8988T (cell line): ENCODE results near the gene GPR160.

ENCODE experiments used
- DNase-seq: peaks from one replicate; pipeline ENCODE4 v3.0.0; 2011

The GPR160 gene

GRCh38 chr3:170117134-170117533 lies 79.3 kb downstream of the GPR160 start:
- no peak for DNase-seq

- DNase-seq, result no peak
Observed at GRCh38 chr3:170128259-170128976, 90.6 kb downstream of the GPR160 start.

DNA sequence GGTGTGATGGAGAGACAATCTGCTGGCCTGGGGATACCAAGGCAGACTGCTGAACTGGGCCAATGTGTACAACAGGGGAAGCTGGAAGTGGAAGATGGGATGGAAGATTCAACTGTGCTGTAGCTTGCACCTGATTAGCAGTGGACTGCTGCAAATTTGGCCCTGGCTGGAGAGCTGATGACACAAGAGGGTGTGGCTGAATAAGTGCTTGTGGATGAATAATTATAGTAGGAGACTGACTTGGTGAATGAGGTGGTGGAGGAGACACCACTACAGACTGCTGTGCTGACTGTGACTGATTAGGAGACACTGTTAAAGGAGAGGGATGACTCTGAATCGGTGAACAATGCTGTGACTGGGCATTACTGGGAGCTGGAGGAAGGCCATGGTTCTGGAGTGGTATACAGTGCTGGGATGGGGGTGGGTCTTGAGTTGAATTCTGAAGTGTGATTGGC lies 91.2 kb downstream of the GPR160 start:
- DNase-seq, result no peak

DNA sequence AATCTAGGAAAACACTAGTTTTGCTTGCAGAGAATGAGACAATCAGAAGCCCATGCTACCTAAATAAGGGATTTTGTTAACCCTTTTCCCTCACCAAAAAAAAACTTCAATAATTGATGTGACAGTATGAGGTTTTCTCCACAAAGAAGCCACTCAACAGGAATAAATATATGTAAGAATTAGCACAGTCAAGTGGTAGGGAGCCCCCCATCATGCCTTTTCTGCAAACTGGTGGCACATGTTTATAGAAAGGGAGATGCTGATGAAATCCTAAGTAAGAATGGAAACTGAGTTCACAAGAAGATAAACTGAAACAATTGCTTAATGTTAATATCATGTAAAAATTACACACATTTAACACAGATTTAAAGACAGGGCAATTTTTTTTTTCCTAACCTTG lies 92.7 kb downstream of the GPR160 start:
- DNase-seq, result no peak

DNA sequence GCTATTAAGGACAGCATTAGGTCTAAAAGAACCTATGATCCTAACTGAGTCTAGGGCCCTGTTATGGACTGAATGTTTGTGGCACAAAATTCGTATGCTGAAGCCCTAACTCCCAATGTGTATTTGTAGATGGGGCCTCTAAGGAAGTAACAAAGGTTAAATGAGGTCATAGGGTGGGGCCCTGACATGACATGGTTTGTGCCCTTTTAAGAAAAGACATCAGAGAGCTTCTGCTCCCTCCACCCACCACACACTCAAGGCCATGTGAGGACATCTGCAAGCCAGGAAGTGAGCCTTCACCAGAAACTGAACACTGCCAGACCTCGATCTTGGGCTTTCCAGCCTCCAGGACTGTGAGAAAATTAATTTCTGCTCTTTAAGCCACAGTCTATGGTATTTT lies 94.5 kb downstream of the GPR160 start:
- no peak for DNase-seq
